IMR-90 (cell line): ENCODE measurements around the gene STYXL1.

Experiments
- CEBPB ChIP-seq: IDR thresholded peaks from 2 replicates; pipeline ENCODE4 v1.6.1; 2012; ENCODE audit warnings: low read depth, low read length, improper control_type of control experiment
- TF ChIP-seq, protein P1 (sequence below): conservative IDR thresholded peaks from 2 replicates; pipeline ENCODE4 v1.5.1; 2012; ENCODE audit warnings: mild to moderate bottlenecking, low read depth, low read length, improper control_type of control experiment
- TF ChIP-seq, protein P2 (sequence below): fragments of 150-350 bp; IDR thresholded peaks from 2 replicates; pipeline ENCODE4 v1.6.1; 2016; ENCODE audit warnings: low read depth, mild to moderate bottlenecking, low read length, moderate library complexity, borderline replicate concordance

DNA sequence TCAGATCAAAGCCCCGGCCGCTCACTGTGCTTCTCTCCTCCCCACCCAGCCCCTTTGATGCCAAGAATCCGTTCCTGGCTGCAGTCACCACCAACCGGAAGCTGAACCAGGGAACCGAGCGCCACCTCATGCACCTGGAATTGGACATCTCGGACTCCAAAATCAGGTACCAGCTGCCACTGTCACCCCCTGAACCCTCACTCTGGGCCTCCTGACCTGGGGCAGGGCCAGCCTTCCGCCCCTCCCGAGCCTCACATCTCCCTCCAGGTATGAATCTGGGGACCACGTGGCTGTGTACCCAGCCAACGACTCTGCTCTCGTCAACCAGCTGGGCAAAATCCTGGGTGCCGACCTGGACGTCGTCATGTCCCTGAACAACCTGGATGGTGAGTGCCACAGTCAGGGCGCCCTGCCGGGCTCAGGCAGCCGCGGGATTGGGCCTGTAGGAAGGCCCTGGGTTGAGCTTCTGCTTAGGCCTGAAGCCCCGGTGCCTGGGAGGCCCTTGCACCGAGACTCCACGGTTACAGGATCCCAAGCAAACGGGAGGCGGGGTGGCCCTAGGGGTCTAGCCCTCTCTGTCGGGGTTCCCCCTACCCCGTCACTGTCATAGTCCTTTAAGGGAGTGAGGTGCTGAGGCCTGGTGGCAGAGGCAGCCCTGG, 64.2 kb downstream of the STYXL1 start:
- TF ChIP-seq, protein P1, sequence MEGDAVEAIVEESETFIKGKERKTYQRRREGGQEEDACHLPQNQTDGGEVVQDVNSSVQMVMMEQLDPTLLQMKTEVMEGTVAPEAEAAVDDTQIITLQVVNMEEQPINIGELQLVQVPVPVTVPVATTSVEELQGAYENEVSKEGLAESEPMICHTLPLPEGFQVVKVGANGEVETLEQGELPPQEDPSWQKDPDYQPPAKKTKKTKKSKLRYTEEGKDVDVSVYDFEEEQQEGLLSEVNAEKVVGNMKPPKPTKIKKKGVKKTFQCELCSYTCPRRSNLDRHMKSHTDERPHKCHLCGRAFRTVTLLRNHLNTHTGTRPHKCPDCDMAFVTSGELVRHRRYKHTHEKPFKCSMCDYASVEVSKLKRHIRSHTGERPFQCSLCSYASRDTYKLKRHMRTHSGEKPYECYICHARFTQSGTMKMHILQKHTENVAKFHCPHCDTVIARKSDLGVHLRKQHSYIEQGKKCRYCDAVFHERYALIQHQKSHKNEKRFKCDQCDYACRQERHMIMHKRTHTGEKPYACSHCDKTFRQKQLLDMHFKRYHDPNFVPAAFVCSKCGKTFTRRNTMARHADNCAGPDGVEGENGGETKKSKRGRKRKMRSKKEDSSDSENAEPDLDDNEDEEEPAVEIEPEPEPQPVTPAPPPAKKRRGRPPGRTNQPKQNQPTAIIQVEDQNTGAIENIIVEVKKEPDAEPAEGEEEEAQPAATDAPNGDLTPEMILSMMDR, result no peak
- no peak for TF ChIP-seq CEBPB
- TF ChIP-seq, protein P2, sequence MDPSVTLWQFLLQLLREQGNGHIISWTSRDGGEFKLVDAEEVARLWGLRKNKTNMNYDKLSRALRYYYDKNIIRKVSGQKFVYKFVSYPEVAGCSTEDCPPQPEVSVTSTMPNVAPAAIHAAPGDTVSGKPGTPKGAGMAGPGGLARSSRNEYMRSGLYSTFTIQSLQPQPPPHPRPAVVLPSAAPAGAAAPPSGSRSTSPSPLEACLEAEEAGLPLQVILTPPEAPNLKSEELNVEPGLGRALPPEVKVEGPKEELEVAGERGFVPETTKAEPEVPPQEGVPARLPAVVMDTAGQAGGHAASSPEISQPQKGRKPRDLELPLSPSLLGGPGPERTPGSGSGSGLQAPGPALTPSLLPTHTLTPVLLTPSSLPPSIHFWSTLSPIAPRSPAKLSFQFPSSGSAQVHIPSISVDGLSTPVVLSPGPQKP, result no peak
